NCI-H345 treated with DMSO at 0.1 percent for 48 hours (cell line): ENCODE results near the gene PTCD2.

Experiments
- DNase-seq: peaks from one replicate; lab custom pipeline; 2025; ENCODE audit not compliant: unreplicated experiment; lab: John Stamatoyannopoulos, UW

The PTCD2 gene, protein sequence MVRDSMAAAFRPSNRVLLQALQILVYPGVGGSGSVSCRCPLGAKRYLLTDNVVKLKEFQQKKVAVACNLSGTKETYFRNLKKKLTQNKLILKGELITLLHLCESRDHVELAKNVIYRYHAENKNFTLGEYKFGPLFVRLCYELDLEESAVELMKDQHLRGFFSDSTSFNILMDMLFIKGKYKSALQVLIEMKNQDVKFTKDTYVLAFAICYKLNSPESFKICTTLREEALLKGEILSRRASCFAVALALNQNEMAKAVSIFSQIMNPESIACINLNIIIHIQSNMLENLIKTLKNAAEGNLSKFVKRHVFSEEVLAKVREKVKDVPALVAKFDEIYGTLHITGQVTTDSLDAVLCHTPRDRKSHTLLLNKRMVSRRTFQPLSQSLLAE

DNA sequence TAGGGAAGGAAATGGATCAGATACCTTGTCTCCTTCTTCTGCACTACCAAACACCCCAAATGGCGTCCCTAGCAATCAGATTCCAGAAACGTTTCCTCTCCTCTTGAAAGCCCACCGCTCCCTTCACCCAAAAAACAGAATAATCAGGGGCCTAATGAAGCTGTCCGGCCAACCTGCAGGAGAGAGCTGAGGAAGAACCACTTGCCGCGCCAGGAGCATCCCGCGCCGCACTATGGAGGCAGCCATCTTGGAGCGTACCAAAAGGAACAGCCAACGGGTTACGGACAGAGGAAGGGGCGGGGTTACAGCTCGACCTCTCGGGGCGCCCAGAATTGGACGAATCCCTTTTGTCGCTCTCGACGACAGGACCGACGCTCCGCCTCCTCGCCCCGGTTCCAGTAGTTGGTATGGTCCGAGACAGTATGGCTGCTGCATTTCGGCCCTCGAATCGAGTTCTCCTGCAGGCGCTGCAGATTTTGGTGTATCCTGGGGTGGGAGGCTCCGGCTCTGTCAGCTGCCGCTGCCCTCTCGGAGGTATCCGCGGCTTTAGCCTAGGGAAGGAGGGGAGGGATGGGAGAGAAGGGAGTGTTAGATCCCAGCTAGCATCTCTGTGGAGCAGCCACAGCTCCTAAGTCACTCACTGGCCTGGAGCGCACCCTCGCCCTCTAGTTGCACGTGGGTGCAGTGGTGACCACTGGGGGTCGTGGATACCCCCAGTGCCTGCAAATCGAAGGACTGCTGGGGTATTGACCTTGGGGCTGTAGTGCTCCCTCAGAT, at the start of gene PTCD2, which contains the start of gene MRPS27:
Gene PTCD2, plus strand, starts transcription at position 398 of the 777 bp plus-strand sequence. Its CDS starts 10 bp downstream, at position 408.
Gene MRPS27, minus strand, starts transcription at position 265 of the 777 bp plus-strand sequence. Its CDS starts 19 bp downstream, at position 246.
- DNase-seq: peak; percentile 89

DNA sequence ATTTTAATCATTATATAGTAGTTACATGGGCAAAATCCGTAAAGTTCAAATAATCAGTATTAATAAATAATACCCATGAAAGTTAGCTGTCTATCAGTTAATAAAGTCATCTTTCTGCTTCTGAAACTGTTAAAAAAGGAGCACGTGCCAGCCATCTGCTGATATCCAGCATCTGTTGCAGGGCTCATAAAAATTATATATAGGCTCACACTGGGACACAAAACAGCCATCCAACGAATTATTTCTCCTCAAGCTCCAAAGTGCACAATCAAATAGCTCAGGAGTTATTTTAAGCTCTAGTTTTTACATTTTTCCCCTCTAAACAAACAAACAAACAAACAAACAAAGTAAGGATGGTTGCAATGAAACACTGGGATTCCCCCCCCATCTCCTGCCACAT, 48.5 kb upstream of the PTCD2 start:
- DNase-seq: no peak

DNA sequence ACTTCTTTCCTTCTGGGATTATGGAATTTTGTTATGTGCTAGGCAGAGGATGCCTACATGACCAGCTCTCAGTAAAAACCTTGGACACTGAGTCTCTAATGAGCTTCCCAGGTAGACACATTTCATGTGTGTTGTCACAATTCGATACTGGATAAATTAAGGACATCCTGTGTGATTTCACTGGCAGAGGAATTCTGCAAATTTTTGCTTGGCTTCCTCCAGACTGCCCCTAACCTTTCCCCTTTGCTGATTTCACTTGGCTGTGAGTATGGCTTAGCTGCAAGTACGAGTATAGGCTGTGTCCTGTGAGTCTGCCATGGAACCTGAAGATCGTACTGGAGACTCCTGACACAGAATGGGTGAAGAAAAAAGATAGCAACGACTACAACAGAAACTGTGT, 47.8 kb upstream of the PTCD2 start:
- no peak for DNase-seq

DNA sequence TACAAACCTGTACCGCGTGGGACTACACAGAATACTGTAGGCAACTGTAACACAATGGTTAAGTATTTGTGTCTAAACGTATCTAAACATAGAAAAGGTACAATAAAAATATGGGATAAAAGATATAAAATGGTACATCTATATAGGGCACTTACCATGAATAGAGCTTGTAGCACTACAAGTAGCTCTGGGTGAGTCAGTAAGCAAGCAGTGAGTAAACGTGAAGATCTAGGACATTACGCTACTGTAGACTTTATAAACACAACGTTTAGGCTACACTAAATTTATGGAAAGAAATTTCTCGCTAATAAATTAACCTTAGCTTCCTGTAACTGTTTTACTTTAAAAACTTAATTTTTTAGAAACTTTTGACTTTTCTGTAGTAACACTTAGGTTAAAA, 46.6 kb upstream of the PTCD2 start:
- no peak for DNase-seq

DNA sequence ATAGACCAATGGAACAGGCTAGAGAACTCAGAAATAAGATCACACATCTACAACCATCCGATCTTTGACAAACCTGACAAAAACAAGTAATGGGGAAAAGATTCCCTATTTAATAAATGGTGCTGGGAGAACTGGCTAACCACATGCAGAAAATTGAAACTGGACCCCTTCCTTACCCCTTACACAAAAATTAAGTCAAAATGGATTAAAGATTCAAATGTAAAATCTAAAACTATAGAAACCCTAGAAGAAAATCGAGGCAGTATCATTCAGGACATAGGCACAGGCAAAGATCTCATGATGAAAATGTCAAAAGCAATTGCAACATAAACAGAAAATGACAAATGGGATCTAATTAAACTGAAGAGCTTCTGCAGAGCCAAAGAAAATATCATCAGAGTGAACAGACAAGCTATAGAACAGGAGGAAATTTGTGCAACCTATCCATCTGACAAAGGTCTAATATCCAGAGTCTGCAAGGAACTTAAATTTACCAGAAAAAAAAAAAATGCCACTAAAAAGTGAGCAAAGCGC, 43.9 kb upstream of the PTCD2 start:
- DNase-seq: no peak

DNA sequence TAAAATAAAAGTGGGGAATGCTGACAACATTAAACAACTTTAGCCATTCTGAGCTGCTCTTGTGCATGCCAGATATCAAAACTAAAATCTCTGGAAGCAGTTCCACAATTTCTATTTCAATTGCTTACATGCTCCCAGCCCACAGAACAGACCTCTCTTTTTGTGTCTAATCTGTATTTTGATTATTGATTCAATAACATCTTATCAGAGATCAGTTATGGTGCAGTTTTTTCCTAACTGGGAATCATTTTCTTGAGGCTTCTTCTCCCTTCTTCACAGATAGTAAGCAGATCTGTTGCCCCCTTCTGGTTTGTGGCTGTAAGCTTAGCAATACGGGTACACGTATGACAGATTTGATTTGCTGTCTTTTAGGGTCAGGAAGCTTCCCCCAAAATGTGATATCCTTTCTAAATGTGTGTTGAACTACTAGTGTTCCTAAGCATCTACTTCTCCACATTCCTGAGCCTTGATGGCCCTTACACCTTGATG, 39.5 kb upstream of the PTCD2 start:
- DNase-seq: no peak

DNA sequence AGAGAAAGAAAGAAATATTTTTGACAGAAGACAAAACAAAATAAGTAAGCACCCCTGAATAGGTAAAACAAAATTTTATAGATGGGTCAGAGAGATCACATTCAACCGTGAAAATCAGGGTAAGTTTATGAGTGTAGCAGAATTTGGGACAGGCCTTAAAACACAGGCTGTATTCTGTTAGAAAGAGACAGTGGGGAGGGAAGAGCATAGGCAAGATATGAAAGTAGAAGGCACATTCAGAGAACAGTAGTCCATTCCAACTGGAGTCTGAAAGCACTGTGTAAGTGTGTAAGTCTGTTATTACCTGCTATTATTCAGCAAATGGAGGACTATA, 38.8 kb upstream of the PTCD2 start:
- DNase-seq: no peak

DNA sequence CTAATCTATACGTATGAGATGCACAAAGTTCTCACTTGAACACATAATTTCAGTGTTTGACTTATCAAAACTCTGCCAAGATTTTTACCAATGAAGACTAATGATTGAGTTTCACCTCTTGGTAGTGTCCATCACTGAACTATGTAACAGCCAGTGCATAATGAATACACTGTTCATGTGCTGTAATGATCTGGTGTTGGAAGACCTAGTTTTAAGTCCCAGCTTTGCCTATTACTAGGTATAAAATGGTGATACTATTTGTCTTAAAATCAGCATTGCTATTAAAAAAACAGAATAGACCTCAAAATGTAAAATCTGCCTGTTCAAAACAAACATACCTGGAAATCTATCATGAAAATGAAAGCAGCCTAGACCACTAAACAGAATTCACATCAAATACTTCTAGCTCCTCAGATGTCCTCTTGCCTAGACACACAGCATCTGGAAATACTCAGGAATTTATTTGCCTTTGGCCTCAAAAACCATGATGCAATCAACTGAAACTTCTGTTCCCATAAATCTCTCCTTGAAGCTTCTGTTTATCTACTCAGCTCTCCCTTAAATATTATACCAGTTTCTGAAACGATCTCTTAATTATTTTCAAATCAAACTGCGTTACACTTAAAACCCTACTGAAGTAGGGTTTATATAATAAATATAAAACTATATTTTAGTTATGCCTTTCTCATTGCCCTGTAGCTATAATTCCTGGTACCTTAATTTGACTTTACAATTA, 38.2 kb upstream of the PTCD2 start:
- DNase-seq: no peak

DNA sequence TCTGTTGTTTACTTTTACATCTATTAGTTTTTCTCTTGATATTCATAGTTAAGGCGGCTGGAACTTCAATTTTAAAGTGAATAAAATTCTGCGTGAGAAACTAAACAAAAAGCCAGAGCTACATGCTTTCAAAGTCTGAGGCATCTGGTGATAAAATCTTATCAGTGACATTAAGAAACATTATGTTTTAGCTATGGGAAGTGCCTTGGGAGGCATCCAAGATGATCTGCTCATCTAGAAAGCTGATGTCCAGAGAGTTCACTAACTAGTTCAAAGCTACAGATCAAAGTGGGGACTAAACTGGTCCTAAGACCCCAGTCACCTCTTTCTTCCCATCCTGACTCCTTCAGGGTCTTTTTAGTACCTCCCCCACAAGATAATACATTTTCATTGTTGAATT, 37.3 kb upstream of the PTCD2 start:
- DNase-seq: no peak

DNA sequence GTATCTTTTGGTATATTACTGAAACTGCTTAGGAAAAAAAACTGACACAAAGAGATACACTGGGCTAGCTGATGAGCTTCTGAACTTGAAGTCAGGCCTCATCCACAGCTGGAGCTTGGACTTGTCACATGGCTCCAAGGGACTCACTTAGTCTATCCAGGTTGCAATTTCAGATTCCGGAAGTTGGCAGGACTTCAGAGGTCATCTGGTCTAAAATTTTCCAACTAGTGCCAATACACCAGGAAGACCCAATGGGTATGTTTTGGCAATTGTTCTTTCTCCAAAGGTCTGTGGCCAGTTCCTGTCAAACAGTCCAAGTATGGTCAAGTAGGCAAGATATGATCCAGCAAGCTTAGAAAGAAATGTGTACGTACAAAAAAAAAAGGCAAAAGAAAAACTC, 36.8 kb upstream of the PTCD2 start:
- DNase-seq: no peak

DNA sequence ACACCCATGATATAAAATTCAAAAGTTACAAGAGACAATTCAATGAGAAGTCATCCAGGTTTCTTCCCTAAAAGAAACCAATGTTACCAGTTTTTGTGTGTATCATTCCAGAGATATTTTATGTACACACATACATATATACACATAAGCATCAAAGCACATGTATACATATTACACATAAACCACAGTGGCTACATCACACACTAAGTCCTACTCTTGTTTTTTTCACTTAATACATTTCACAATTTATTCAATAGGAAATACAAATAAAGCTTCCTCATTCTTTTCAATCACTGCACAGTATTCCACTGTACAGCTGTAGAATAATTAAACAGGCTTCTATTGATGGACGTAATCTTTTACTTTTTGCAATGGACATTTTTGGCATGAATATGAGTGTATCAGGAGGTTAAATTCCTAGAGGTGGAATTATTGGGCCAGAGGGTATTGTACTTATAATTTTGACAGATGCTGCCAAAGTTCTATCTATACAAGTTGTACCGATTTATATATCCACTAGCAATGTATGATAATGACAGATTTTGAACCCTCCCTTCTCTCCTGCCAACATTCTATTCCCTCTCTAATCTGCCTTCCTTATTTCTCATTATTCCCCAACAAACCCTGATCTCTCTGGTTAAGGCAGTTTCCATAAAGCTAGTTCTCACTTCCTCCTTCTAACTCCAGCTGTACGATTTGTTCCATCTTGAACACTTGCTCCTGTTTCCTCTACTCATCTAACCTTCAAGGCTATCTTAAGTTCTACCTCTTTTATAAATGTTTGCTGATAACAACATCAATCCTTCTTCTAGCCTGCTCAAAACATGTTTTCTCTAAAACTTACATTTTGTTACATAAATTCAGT, 35.4 kb upstream of the PTCD2 start:
- DNase-seq: no peak

DNA sequence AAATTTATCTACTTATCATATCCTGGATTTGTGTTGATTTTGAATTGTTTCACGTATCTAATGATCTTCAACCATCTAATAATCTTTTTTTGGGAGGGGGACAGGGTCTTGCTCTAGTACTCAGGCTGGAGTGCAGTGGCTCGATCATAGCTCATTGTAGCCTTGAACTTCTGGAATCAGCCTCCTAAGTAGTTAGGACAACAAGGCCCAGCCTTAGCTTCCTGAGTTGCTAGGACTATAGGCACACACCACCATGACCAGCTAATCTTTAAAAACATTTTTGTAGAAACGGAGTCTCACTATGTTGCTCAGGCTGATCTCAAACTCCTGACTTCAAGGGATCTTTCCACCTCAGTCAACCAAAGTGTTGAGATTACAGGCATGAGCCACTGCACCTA, 34.8 kb upstream of the PTCD2 start:
- no peak for DNase-seq

DNA sequence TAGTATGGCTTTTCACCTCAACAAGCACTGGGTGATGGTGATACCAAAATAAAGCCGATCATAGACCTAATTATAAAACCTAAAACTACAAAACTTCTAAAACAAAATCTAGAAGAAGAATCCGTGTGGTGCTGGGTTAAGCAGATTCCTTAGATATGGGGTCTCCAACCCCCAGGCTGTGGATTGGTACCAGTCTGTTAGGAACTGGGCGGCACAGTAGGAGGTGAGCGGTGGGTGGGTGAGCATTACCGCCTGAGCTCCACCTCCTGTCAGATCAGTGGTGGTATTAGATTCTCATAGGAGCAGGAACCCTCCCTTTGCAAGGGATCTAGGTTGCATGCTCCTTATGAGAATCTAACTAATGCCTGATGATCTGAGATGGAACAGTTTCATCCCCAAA, 33.4 kb upstream of the PTCD2 start:
- DNase-seq: no peak

DNA sequence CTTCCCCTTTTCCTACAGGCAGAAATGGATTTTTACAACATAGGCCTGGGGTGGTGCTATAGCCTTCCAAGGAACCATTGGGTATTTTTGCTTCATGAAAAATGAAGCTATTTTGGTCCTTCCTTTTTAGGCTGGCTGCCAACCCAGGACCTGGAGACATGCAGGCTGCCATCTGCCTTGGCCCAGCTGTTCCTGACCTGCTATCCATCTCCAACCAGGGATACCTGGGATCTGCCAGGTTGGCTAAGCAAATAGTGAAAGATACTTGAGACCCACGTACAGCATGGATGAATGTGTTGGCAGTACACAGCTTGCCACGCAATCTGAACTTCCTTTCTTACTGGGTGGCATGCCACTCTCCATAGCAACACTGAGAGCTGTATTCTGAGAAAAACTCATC, 31.2 kb upstream of the PTCD2 start:
- peak; percentile 8 for DNase-seq

DNA sequence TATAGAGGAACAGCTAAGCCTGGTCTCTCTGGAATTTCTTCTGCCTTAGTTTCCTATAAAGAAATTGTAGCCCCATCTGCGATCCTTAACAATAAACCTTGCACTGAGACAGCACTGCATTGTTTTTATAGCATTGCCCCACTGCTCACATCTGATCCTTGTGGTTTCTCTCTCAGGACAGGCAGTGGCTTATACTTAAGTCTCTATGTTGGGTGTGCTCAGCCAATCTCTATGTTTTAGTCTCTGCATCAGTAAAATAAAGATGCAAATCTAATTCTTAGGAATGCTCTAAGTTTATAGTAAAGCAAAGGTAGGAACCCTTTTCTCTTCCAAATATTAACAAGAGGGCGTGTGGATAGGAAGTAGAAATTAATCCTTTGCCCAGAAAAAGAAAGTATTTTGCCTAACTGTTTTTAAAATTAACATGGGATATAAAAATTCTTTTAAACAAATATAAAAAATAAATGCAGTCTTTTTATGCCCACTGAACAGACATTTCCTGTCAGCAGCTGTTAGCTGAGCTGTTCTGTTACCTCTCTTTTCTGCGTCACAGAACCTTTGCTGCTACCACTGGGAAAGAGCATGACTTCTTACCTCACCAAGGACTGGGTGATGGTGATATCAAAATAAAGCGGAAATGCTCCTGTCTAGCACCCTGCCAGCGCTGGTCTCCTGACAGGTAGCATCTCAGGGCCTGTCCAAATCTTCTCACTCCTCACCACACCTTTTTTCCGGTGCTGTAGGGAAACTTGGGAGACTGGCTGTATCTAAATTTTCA, 29.6 kb upstream of the PTCD2 start:
- no peak for DNase-seq

DNA sequence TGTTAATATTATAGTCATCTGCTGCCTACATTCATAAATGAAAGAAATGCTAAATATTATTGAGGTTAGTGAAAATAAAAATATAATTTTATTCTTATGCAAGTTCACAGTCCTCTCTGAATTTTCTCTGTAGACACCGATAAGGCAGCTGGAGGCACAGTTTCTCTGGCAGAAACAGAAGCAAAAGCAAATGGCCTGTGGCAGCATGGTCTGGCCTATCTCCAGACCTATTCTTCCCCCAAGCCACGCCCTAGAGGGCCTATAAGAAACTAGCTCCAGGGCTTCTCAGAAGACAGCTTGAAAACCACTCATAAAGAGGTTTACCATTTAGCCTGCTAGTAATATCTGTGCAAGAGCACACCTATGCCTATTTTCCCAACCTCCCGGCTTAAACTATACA, 28.6 kb upstream of the PTCD2 start:
- DNase-seq: no peak

DNA sequence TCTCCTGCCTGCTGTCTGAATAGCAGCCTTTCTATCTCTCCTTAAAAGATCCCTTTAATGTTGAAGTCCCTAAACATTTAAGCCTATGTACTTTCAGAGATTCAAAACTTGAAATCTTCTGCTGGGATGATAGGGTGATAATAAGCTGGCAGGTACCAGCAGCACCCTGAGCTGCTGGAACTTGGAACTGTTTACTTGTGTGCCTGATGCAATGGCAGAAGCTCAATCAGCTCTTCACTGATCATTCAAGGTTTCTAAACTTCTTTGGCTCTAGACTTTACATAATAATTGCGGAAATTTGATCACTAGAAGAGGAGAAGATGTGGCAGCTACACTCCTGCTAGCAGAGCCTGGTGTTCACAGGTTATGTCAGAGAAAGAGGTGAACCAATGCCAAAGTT, 27.8 kb upstream of the PTCD2 start:
- no peak for DNase-seq

DNA sequence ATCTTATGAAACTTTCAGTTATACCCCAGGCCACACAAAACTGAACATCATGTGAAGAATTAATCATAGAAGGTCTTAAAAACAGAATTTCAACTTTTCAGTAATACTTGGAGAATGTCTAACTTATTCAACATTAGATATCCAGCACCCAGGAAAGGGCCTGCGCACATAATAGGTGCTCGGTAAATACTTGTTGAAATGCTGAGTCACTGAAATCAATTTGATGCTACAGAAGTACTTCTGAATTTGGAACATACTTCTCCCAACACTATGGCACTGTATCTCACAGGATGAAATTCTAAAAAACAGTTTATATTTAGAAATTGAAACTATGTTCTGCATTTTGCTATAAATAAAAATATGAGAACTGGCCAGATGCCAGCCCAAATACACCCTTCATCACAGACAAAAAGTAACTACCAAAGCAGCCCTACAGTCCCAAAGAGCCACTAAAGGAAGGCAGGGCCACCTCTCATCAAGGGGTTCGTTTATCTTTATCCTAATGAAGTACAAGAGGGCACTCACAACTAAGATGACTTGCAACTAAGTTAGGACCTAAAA, 26.6 kb upstream of the PTCD2 start:
- DNase-seq: no peak

DNA sequence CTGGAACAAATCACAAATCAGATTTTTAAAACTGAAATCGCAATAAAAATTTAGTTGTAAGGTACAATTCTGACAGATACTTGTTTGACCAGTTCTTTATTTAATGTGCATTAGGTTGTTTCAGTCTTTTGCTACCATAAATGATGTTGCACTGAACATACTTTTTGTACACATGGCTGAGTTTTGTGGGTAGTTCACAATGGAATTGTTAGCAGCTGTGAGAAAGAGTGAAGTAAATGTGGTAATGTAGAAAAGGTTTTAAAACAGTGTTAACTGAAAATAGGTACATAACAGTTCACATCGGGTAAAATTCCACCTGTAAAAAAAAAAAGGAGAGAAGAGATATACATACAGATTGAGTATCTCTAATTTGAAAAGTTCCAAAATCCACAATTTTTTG, 25.7 kb upstream of the PTCD2 start:
- no peak for DNase-seq
